ENCODE results near the gene STEAP2. TPM values are rescaled to one million over a fixed set of nuclear protein-coding genes. Genes with fewer than 3 reads are reported as not detected.

Gene STEAP2
- total RNA-seq, 1 experiment from 2014 or later: 134 TPM

DNA sequence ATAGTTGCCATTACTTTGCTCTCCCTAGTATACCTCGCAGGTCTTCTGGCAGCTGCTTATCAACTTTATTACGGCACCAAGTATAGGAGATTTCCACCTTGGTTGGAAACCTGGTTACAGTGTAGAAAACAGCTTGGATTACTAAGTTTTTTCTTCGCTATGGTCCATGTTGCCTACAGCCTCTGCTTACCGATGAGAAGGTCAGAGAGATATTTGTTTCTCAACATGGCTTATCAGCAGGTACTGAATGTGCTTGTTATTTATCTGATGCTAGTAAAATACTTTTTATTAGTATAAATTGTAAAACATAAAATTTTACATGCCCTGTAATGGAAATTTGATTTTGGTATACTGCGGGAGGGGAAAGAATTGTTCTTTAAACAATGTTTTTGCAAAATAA, 15.7 kb downstream of the STEAP2 start:
- Histone ChIP-seq H3K27me3 (replicated peaks; ENCODE audit: insufficient read depth, low read depth, low read length, poor library complexity) (no peaks in the 10 kb centered on the region), H3K9me3 (ENCODE audit: low read depth, low read length, poor library complexity, severe bottlenecking) (no peaks in the 10 kb centered on the region), H3K36me3 (ENCODE audit: insufficient read depth, low read length, poor library complexity, severe bottlenecking) (peaks cover 68% of the 10 kb centered on the region), H3K27ac (ENCODE audit: low read depth, low read length, poor library complexity, severe bottlenecking) (no peak overlapping the region), H3K4me1 (ENCODE audit: insufficient read depth, low read length, poor library complexity, severe bottlenecking) (peaks cover 34% of the 10 kb centered on the region), H3K4me3 (ENCODE audit: low read depth, low read length, poor library complexity, severe bottlenecking) (no peak overlapping the region)
- ChIA-PET POLR2A (ENCODE audit: low non-redundant PET) (no interaction called here), CTCF (no interaction called here)
- intact Hi-C loops (cut with micrococcal nuclease; ENCODE audit: unreplicated experiment): no loop called here
- no peak for DNase-seq (ENCODE audit: low spot score)
- no TSS peak for BruUV-seq (replicated peaks)
- TF ChIP-seq EZH2 (IDR thresholded peaks at IDR 0.05; ENCODE audit: borderline replicate concordance, low read depth, low read length, poor library complexity, severe bottlenecking): no peak
- TF ChIP-seq, protein P1, sequence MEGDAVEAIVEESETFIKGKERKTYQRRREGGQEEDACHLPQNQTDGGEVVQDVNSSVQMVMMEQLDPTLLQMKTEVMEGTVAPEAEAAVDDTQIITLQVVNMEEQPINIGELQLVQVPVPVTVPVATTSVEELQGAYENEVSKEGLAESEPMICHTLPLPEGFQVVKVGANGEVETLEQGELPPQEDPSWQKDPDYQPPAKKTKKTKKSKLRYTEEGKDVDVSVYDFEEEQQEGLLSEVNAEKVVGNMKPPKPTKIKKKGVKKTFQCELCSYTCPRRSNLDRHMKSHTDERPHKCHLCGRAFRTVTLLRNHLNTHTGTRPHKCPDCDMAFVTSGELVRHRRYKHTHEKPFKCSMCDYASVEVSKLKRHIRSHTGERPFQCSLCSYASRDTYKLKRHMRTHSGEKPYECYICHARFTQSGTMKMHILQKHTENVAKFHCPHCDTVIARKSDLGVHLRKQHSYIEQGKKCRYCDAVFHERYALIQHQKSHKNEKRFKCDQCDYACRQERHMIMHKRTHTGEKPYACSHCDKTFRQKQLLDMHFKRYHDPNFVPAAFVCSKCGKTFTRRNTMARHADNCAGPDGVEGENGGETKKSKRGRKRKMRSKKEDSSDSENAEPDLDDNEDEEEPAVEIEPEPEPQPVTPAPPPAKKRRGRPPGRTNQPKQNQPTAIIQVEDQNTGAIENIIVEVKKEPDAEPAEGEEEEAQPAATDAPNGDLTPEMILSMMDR (conservative IDR thresholded peaks at IDR 0.05; ENCODE audit: low read depth, low read length): no peak

DNA sequence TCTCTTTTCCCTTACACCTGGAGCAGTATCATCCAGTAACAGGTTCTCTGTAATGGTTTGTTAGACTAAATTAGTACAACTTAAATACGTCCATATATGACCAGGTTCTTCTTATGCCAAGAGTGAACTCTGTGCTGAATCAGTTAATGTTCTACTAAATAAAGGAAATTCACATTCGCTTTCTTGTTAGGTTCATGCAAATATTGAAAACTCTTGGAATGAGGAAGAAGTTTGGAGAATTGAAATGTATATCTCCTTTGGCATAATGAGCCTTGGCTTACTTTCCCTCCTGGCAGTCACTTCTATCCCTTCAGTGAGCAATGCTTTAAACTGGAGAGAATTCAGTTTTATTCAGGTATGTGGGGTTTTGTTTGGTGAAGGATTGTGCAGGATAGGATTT, 18.1 kb downstream of the STEAP2 start:
- H3K27me3 ChIP-seq (replicated peaks; ENCODE audit: insufficient read depth, low read depth, low read length, poor library complexity): no peaks in the 10 kb centered on the region
- peaks cover 87% of the 10 kb centered on the region for H3K36me3 ChIP-seq (ENCODE audit: insufficient read depth, low read length, poor library complexity, severe bottlenecking)
- no peak for DNase-seq (ENCODE audit: low spot score)
- ChIA-PET POLR2A (ENCODE audit: low non-redundant PET) (no interaction called here), CTCF (no interaction called here)
- TF ChIP-seq, protein P1 (conservative IDR thresholded peaks at IDR 0.05; ENCODE audit: low read depth, low read length): no peak
- TF ChIP-seq EZH2 (IDR thresholded peaks at IDR 0.05; ENCODE audit: borderline replicate concordance, low read depth, low read length, poor library complexity, severe bottlenecking): no peak
- no peak overlapping the region for H3K4me3 ChIP-seq (ENCODE audit: low read depth, low read length, poor library complexity, severe bottlenecking)
- no peaks in the 10 kb centered on the region for H3K9me3 ChIP-seq (ENCODE audit: low read depth, low read length, poor library complexity, severe bottlenecking)
- H3K27ac ChIP-seq (ENCODE audit: low read depth, low read length, poor library complexity, severe bottlenecking): no peak overlapping the region
- intact Hi-C loops (cut with micrococcal nuclease; ENCODE audit: unreplicated experiment): no loop called here
- no TSS peak for BruUV-seq (replicated peaks)
- H3K4me1 ChIP-seq (ENCODE audit: insufficient read depth, low read length, poor library complexity, severe bottlenecking): peaks cover 29% of the 10 kb centered on the region

DNA sequence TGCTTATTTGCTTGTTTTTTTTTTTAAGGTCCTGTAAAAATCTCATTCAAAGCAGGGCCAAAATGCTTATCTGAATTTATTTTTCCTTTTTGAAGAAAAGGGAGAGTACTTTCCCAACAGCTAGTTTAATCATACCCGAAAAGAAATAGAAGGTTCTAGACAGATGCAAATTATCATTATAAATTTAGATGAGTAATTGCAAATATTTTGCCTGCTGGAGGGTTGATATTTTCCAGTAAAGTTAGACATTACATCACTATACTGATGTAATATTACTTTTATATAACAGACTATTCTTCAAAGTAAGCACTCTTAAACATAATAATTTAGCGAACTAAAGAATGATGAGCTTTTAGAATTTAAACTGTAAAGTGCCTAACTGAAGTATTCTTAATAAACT, 19.3 kb downstream of the STEAP2 start:
- Histone ChIP-seq H3K4me1 (ENCODE audit: insufficient read depth, low read length, poor library complexity, severe bottlenecking) (peaks cover 29% of the 10 kb centered on the region), H3K4me3 (ENCODE audit: low read depth, low read length, poor library complexity, severe bottlenecking) (no peak overlapping the region), H3K27me3 (replicated peaks; ENCODE audit: insufficient read depth, low read depth, low read length, poor library complexity) (no peaks in the 10 kb centered on the region), H3K9me3 (ENCODE audit: low read depth, low read length, poor library complexity, severe bottlenecking) (no peaks in the 10 kb centered on the region), H3K36me3 (ENCODE audit: insufficient read depth, low read length, poor library complexity, severe bottlenecking) (peaks cover 76% of the 10 kb centered on the region), H3K27ac (ENCODE audit: low read depth, low read length, poor library complexity, severe bottlenecking) (no peak overlapping the region)
- ChIA-PET CTCF (no interaction called here), POLR2A (ENCODE audit: low non-redundant PET) (no interaction called here)
- intact Hi-C loops (cut with micrococcal nuclease; ENCODE audit: unreplicated experiment): no loop called here
- BruUV-seq (replicated peaks): no TSS peak
- TF ChIP-seq, protein P1 (conservative IDR thresholded peaks at IDR 0.05; ENCODE audit: low read depth, low read length): no peak
- TF ChIP-seq EZH2 (IDR thresholded peaks at IDR 0.05; ENCODE audit: borderline replicate concordance, low read depth, low read length, poor library complexity, severe bottlenecking): no peak
- no peak for DNase-seq (ENCODE audit: low spot score)
